Measurements from ENCODE around the gene KNOP1.

Gene KNOP1

GRCh38 chr16:19657831-19658230, 60.2 kb downstream of the KNOP1 start:
- TF ChIP-seq CTCF (conservative IDR thresholded peaks at IDR 0.05; ENCODE audit: low read depth, low read length), result no peak

GRCh38 chr16:19655242-19655777, 62.7 kb downstream of the KNOP1 start:
- no peak overlapping the region for H3K4me3 ChIP-seq (ENCODE audit: low read depth, low read length)
- TF ChIP-seq CTCF (conservative IDR thresholded peaks at IDR 0.05; ENCODE audit: low read depth, low read length), result no peak
- no peak for DNase-seq (ENCODE audit: low read depth)

More at GRCh38 chr16:19657831-19658230, 60.2 kb downstream of the KNOP1 start:
- no peak for DNase-seq (ENCODE audit: low read depth)
- H3K4me3 ChIP-seq (ENCODE audit: low read depth, low read length), result no peak overlapping the region

- DNase-seq (ENCODE audit: low read depth), result no peak
- H3K4me3 ChIP-seq (ENCODE audit: low read depth, low read length), result no peak overlapping the region
- TF ChIP-seq CTCF (conservative IDR thresholded peaks at IDR 0.05; ENCODE audit: low read depth, low read length), result no peak
Observed at GRCh38 chr16:19654147-19654546, 63.9 kb downstream of the KNOP1 start.
